Common myeloid progenitor, CD34-positive (primary cell): ENCODE data around the gene PRG2.
A peak's percentile ranks its signal among the peaks of the same experiment; 100 is the strongest.

ENCODE experiments used
- CTCF ChIA-PET: fragments of 350-600 bp; sonication (Branson Sonifier 250); formaldehyde crosslinking; loops from one replicate; lab custom pipeline; 2021; ENCODE audit warnings: antibody characterized with exemption; lab: Charles Lee
- POLR2A ChIA-PET: fragments of 350-600 bp; sonication (Branson Sonifier 250); formaldehyde crosslinking; loops from one replicate; lab custom pipeline; 2021; ENCODE audit warnings: antibody characterized with exemption; lab: Charles Lee
- DNase-seq, 3 donors: peaks; one replicate each; pipeline versions ENCODE4 v3.0.0 to v3.0.0-alpha.2; 2013
- H3K27ac ChIP-seq, 2 experiments: 1 replicate in 1 of 2; 2 replicates in 1 of 2; pipeline ENCODE4 v1.7.0; 2013; ENCODE audit warnings: inconsistent platforms in 2 of 2, low read length in 2 of 2, mild to moderate bottlenecking in 2 of 2, low read depth in 1 of 2, moderate library complexity in 1 of 2; ENCODE audit not compliant: severe bottlenecking in 2 of 2, insufficient read depth in 1 of 2, poor library complexity in 1 of 2
- H3K27me3 ChIP-seq, 5 experiments: replicated peaks in 2 of 5; 1 replicate in 3 of 5; 2 replicates in 2 of 5; pipeline versions ENCODE4 v1.6.1 to v1.7.0; 2013; ENCODE audit warnings: low read length in 4 of 5, mild to moderate bottlenecking in 2 of 5, moderate library complexity in 2 of 5, inconsistent platforms in 1 of 5; ENCODE audit not compliant: insufficient read depth in 5 of 5, control insufficient read depth in 4 of 5
- H3K36me3 ChIP-seq, 4 experiments: 1 replicate in 2 of 4; 2 replicates in 2 of 4; pipeline versions ENCODE4 v1.6.1 to v1.7.0; 2013; ENCODE audit warnings: low read length in 3 of 4, control low read depth in 1 of 4, mild to moderate bottlenecking in 1 of 4; ENCODE audit not compliant: control insufficient read depth in 4 of 4, insufficient read depth in 4 of 4
- H3K4me1 ChIP-seq, 4 experiments: 1 replicate in 3 of 4; 2 replicates in 1 of 4; pipeline versions ENCODE4 v1.6.1 to v1.7.1; 2013; ENCODE audit warnings: low read length in 3 of 4, mild to moderate bottlenecking in 3 of 4, control low read depth in 1 of 4, inconsistent platforms in 1 of 4, moderate library complexity in 1 of 4; ENCODE audit not compliant: control insufficient read depth in 4 of 4, insufficient read depth in 4 of 4; ENCODE audit errors: control extremely low read depth in 1 of 4
- H3K4me3 ChIP-seq, 7 experiments: 1 replicate in 4 of 7; 2 replicates in 3 of 7; pipeline versions ENCODE4 v1.5.1 to v1.7.0; 2013; ENCODE audit warnings: mild to moderate bottlenecking in 7 of 7, low read length in 6 of 7, moderate library complexity in 6 of 7, inconsistent platforms in 2 of 7, low read depth in 2 of 7, control low read depth in 1 of 7; ENCODE audit not compliant: insufficient read depth in 4 of 7, control insufficient read depth in 1 of 7; ENCODE audit errors: extremely low read depth in 1 of 7
- H3K9me3 ChIP-seq, 5 experiments: 1 replicate in 4 of 5; 2 replicates in 1 of 5; pipeline versions ENCODE4 v1.6.1 to v1.7.1; 2013; ENCODE audit warnings: low read length in 4 of 5, mild to moderate bottlenecking in 2 of 5, inconsistent platforms in 1 of 5, low read depth in 1 of 5, moderate library complexity in 1 of 5; ENCODE audit not compliant: control insufficient read depth in 4 of 5, insufficient read depth in 2 of 5; ENCODE audit errors: control extremely low read depth in 1 of 5
- WGBS: methylation state at CpG from one replicate; pipeline ENCODE4 v1.1.5; 2013; ENCODE audit not compliant: insufficient coverage; 5-methylcytosine and 5-hydroxymethylcytosine counted together

PRG2 gene

GRCh38 chr11:57421066-57421465, 30.6 kb upstream of the PRG2 start:
- POLR2A ChIA-PET: no interaction called here
- peaks cover 18 to 87% (median 34%) of the 10 kb centered on the region in 4 experiments for H3K36me3 ChIP-seq
- CTCF ChIA-PET: interaction anchor here (0.8 to 2.0 kb wide), 4 partner anchors 11 to 75 kb away, joined by 3 to 5 read pairs (median 4); no protein-coding TSS in a partner anchor
- WGBS: 100% methylated on average over 3 of the region's 4 CpGs
- no peak overlapping the region for H3K27ac ChIP-seq
- no peak for DNase-seq
- H3K4me3 ChIP-seq: no peak overlapping the region
- H3K9me3 ChIP-seq: no peaks in the 10 kb centered on the region
- peaks cover 9 to 30% (median 27%) of the 10 kb centered on the region in 4 experiments for H3K4me1 ChIP-seq
- H3K27me3 ChIP-seq: no peaks in the 10 kb centered on the region

DNA sequence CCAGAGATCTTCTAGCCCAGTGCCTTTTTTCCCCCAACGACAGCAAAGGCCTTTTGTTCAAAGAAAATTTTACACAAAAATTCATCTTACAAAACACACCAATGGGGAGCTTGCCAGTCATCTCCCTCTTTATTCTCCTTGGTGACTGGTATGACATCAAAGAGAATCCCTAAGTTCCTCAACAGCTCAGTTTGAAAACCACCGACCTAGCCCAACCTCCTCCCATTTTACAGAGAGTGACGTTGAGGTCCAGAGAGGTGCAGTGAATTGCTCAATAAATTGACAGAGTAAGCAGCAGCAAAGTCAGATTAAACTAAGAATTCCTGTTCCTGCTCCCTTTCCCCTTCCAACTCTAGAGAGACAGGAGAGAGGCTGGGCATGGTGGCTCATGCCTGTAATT, 28.7 kb upstream of the PRG2 start:
- Histone ChIP-seq H3K27me3 (no peaks in the 10 kb centered on the region), H3K4me3 (no peak overlapping the region), H3K27ac (no peak overlapping the region), H3K36me3 (peaks cover 21 to 94% (median 50%) of the 10 kb centered on the region in 4 experiments), H3K4me1 (peaks cover 4 to 13% (median 8%) of the 10 kb centered on the region in 4 experiments), H3K9me3 (no peaks in the 10 kb centered on the region)
- 100% methylated on average over 2 of the region's 3 CpGs for WGBS
- POLR2A ChIA-PET: interaction anchor here (0.6 to 0.7 kb wide), 2 partner anchors 11 to 713 kb away, joined by 3 read pairs; no protein-coding TSS in a partner anchor
- CTCF ChIA-PET: interaction anchor here (1.2 to 1.9 kb wide), 2 partner anchors 11 to 19 kb away, joined by 3 to 4 read pairs; no protein-coding TSS in a partner anchor
- no peak for DNase-seq

GRCh38 chr11:57418131-57418530, 27.7 kb upstream of the PRG2 start:
- no peaks in the 10 kb centered on the region for H3K27me3 ChIP-seq
- H3K9me3 ChIP-seq: no peaks in the 10 kb centered on the region
- H3K4me3 ChIP-seq: no peak overlapping the region
- H3K4me1 ChIP-seq: peaks cover 0 to 5% (median 2%) of the 10 kb centered on the region in 4 experiments
- ChIA-PET CTCF (interaction anchor here (1.2 to 1.9 kb wide), 3 partner anchors 12 to 39 kb away, joined by 4 to 7 read pairs (median 4); no protein-coding TSS in a partner anchor), POLR2A (no interaction called here)
- no peak for DNase-seq
- H3K27ac ChIP-seq: no peak overlapping the region
- H3K36me3 ChIP-seq: peaks cover 26 to 96% (median 57%) of the 10 kb centered on the region in 4 experiments

- no peaks in the 10 kb centered on the region for H3K4me1 ChIP-seq
- no peak overlapping the region for H3K27ac ChIP-seq
- no peaks in the 10 kb centered on the region for H3K27me3 ChIP-seq
- ChIA-PET POLR2A (no interaction called here), CTCF (interaction anchor here (1.0 to 1.9 kb wide), 5 partner anchors 11 to 40 kb away, joined by 3 to 7 read pairs (median 4); no protein-coding TSS in a partner anchor)
- no peak for DNase-seq
- 100% methylated on average over 4 of the region's 4 CpGs for WGBS
- H3K9me3 ChIP-seq: no peaks in the 10 kb centered on the region
- H3K36me3 ChIP-seq: peaks cover 23 to 96% (median 60%) of the 10 kb centered on the region in 4 experiments
- no peak overlapping the region for H3K4me3 ChIP-seq
Measured at GRCh38 chr11:57417056-57417455, 26.6 kb upstream of the PRG2 start.

- ChIA-PET CTCF (interaction anchor here (1.3 to 1.9 kb wide), 4 partner anchors 7 to 40 kb away, joined by 3 to 7 read pairs (median 4); no protein-coding TSS in a partner anchor), POLR2A (no interaction called here)
- Histone ChIP-seq H3K27me3 (no peaks in the 10 kb centered on the region), H3K4me3 (no peak overlapping the region), H3K27ac (no peak overlapping the region), H3K4me1 (no peaks in the 10 kb centered on the region), H3K36me3 (peaks cover 23 to 96% (median 61%) of the 10 kb centered on the region in 4 experiments), H3K9me3 (no peaks in the 10 kb centered on the region)
- no peak for DNase-seq
- no CpG with 5 or more reads among the region's 3 CpGs for WGBS
Measured at GRCh38 chr11:57416436-57416835, 26.0 kb upstream of the PRG2 start.

- Histone ChIP-seq H3K9me3 (no peaks in the 10 kb centered on the region), H3K4me3 (no peak overlapping the region), H3K36me3 (peaks cover 21 to 94% (median 56%) of the 10 kb centered on the region in 4 experiments), H3K4me1 (peaks cover 0 to 6% (median 2%) of the 10 kb centered on the region in 4 experiments), H3K27ac (peak overlapping the region in 1 of 2 experiments; percentile 2), H3K27me3 (no peaks in the 10 kb centered on the region)
- 100% methylated on average over 9 of the region's 11 CpGs for WGBS
- POLR2A ChIA-PET: no interaction called here
- CTCF ChIA-PET: interaction anchor here (0.8 kb wide), 1 partner anchor 12 kb away, joined by 3 read pairs; no protein-coding TSS in a partner anchor
- no peak for DNase-seq
Measured at GRCh38 chr11:57414612-57415212, 24.3 kb upstream of the PRG2 start.

- WGBS: 100% methylated on average over 4 of the region's 4 CpGs
- Histone ChIP-seq H3K27ac (no peak overlapping the region), H3K9me3 (no peaks in the 10 kb centered on the region), H3K27me3 (no peaks in the 10 kb centered on the region), H3K4me1 (peaks cover 0 to 16% (median 13%) of the 10 kb centered on the region in 4 experiments), H3K36me3 (peaks cover 21 to 95% (median 63%) of the 10 kb centered on the region in 4 experiments), H3K4me3 (no peak overlapping the region)
- ChIA-PET CTCF (no interaction called here), POLR2A (no interaction called here)
- no peak for DNase-seq
Measured at GRCh38 chr11:57413681-57414080, 23.2 kb upstream of the PRG2 start.
